Keratinocyte (primary cell): Measurements from ENCODE around the gene DCLK1.

ENCODE experiments used
- EZH2 ChIP-seq: IDR thresholded peaks from one replicate; pipeline ENCODE4 v1.6.1; 2012; ENCODE audit warnings: inconsistent platforms, mild to moderate bottlenecking, low read length, moderate library complexity
- TF ChIP-seq, protein P1 (sequence below), 3 experiments: IDR thresholded peaks in 1 of 3; conservative IDR thresholded peaks in 1 of 3; optimal IDR thresholded peaks in 1 of 3; 2 replicates in 2 of 3; 3 replicates in 1 of 3; pipeline versions ENCODE3 to v1.5.1; 2011; ENCODE audit warnings: low read length in 3 of 3, mild to moderate bottlenecking in 3 of 3, moderate library complexity in 2 of 3, control low read depth in 1 of 3, inconsistent platforms in 1 of 3; ENCODE audit not compliant: insufficient read depth in 2 of 3; ENCODE audit errors: extremely low read depth in 1 of 3

DNA sequence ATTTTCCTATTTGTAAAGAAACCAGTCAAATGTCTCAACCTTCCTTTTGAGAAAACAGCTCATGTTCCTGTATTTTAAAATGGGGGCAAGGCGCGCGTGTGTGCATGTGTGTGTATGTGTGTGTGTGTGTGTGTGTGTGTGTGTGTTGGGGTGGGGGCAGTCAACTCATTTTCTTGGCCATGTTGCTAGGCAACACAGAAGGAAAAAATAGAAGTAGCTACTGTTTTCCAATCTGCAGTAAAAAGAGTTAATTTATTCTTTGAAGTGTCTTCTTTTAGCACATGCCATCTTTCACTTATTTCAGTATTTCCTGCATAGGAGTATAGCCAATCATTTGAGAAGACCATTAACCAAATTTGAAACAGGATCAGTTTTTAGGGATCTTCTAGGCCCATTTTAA is 279.3 kb downstream of the DCLK1 start:
- TF ChIP-seq, protein P1, sequence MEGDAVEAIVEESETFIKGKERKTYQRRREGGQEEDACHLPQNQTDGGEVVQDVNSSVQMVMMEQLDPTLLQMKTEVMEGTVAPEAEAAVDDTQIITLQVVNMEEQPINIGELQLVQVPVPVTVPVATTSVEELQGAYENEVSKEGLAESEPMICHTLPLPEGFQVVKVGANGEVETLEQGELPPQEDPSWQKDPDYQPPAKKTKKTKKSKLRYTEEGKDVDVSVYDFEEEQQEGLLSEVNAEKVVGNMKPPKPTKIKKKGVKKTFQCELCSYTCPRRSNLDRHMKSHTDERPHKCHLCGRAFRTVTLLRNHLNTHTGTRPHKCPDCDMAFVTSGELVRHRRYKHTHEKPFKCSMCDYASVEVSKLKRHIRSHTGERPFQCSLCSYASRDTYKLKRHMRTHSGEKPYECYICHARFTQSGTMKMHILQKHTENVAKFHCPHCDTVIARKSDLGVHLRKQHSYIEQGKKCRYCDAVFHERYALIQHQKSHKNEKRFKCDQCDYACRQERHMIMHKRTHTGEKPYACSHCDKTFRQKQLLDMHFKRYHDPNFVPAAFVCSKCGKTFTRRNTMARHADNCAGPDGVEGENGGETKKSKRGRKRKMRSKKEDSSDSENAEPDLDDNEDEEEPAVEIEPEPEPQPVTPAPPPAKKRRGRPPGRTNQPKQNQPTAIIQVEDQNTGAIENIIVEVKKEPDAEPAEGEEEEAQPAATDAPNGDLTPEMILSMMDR (optimal IDR thresholded peaks at IDR 0.05 in 1 of 3, IDR thresholded peaks at IDR 0.05 in 1 of 3, conservative IDR thresholded peaks at IDR 0.05 in 1 of 3; ENCODE audit: extremely low read depth in 1 of 3, insufficient read depth in 2 of 3, low read length in 3 of 3): no peak
- TF ChIP-seq EZH2: no peak
